Measurements from ENCODE around the gene ANAPC5.

ANAPC5 gene

DNA sequence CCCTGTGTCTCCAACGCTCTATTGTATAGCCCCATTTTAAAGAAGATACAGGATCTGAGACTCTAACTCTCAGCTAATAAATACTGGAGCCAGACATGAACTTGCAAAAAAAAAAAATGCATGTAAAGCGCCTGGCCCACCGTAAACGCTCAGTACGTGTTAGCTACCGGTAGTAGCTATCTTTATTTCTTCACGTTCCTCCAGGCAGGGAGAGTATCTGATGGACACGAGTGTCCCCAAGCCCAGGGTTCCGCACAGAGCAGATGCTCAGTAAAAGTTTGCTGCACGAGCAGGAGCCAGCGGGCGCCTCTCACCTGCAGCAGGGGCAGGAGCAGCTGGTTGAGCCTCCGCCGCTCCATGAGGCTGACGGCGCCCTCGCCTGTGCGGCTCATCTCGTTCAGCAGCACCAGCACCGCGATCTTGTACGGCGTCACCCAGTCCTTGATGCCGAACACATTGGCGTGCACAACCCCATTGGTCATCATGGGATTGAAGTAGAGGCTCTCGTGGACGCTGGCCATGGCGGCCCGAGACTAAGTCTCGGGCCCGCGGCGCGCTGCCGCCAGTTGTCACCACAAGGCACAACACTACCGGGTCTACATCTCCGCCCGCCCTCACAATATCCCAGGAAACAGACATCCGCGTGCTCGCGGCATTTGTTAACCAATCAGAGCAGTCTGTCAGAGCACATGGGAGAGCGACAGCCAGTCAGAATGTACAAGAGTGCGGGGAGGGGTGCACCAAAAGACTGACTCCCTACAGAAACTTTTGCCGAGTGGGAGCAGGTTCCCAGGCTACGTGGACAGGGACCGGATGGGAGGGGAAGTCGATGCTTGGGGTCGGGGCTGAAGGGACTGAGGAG, at the start of gene ANAPC5:
Gene ANAPC5 (minus strand): TSS at position 592 of the 862 bp plus-strand sequence. CDS start 71 bp downstream, at position 521.
- no peak for TF ChIP-seq CTCF (IDR thresholded peaks at IDR 0.05; ENCODE audit: insufficient read depth, low read length, missing control alignments)
- CTCF ChIA-PET, result interaction anchor here (1.0 to 7.9 kb wide), 9 partner anchors 12 to 316 kb away, joined by 3 to 117 read pairs (median 4); partner anchors contain the start of gene RNF34
- POLR2A ChIA-PET, result interaction anchor here (0.8 to 2.6 kb wide), 9 partner anchors 13 to 116 kb away, joined by 3 to 36 read pairs (median 3); partner anchors contain the start of gene RNF34
- H3K4me3 ChIP-seq (ENCODE audit: low read depth, low read length), result peak within 1 kb of the TSS; percentile 98
- peak; percentile 96 for DNase-seq (ENCODE audit: low read depth, low spot score)

DNA sequence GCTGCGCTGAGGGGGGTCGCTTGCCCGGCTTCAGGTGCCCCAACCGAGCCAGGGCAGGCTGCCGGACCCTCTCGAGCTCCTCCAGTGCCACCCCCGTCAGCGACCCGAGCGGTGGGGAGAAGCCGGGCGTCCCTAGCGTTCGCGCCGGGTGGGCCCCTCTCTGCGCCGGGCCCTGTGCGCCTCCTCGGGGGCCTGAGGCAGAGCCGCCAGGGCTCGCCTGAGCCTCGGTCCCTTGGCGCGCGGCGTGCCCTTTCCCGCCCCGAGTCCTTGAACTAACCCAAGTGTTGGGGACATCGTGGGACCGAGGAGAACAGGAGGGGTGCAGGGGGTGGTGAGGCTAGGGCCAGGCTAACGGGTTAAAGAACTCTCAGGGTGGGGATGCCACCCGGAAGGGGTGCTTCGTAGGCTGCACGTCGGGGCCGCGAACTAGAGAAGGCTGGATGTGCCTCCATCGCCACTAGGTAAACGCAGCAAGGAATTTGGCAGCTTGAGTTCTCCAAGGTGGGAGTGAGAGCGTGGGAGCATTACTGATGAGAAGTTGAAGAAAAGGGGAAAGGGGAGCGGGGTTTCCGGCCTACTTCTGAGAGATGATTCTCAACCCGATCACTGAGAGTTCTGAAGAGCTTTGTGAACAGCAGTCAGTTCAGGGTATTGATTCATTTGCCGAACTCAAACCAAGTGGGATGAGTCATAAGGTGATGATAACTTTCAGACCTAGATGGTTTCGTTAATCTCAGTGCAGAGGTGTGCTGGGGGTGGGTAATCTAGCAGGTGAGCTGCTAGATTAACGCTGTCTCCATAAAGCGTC, 48.3 kb upstream of the ANAPC5 start:
- no peak for DNase-seq (ENCODE audit: low read depth, low spot score)
- peak; percentile 1 for TF ChIP-seq CTCF (IDR thresholded peaks at IDR 0.05; ENCODE audit: insufficient read depth, low read length, missing control alignments)
- H3K4me3 ChIP-seq (ENCODE audit: low read depth, low read length), result peak overlapping the region; percentile 90
- POLR2A ChIA-PET, result interaction anchor here (0.5 to 3.3 kb wide), 7 partner anchors 9 to 1048 kb away, joined by 3 to 36 read pairs (median 10); partner anchors contain the start of gene ANAPC5
- CTCF ChIA-PET, result interaction anchor here (0.7 to 5.1 kb wide), 7 partner anchors 16 to 68 kb away, joined by 3 to 30 read pairs (median 6); no protein-coding TSS in a partner anchor

GRCh38 chr12:121399391-121400331, 47.5 kb upstream of the ANAPC5 start, which contains the start of gene RNF34:
TSS of gene RNF34 (plus strand) at chr12:121400118. CDS start at chr12:121400213, 95 bp downstream.
- CTCF ChIA-PET, result interaction anchor here (0.9 to 2.9 kb wide), 4 partner anchors 17 to 67 kb away, joined by 3 to 11 read pairs (median 6); no protein-coding TSS in a partner anchor
- POLR2A ChIA-PET, result interaction anchor here (0.5 to 3.3 kb wide), 9 partner anchors 8 to 1047 kb away, joined by 3 to 36 read pairs (median 4); partner anchors contain the start of gene ANAPC5
- peak; percentile 67 for DNase-seq (ENCODE audit: low read depth, low spot score)
- no peak for TF ChIP-seq CTCF (IDR thresholded peaks at IDR 0.05; ENCODE audit: insufficient read depth, low read length, missing control alignments)
- H3K4me3 ChIP-seq (ENCODE audit: low read depth, low read length), result peak within 1 kb of the TSS; percentile 90

GRCh38 chr12:121398355-121398754, 46.1 kb upstream of the ANAPC5 start:
- no peak for DNase-seq (ENCODE audit: low read depth, low spot score)
- TF ChIP-seq CTCF (IDR thresholded peaks at IDR 0.05; ENCODE audit: insufficient read depth, low read length, missing control alignments), result no peak
- CTCF ChIA-PET, result interaction anchor here (2.9 kb wide), 1 partner anchor 63 kb away, joined by 11 read pairs; no protein-coding TSS in a partner anchor
- POLR2A ChIA-PET, result interaction anchor here (3.3 kb wide), 1 partner anchor 46 kb away, joined by 36 read pairs; the partner anchor contains the start of gene ANAPC5
- H3K4me3 ChIP-seq (ENCODE audit: low read depth, low read length), result no peak overlapping the region

- no peak for DNase-seq (ENCODE audit: low read depth, low spot score)
- no peak for TF ChIP-seq CTCF (IDR thresholded peaks at IDR 0.05; ENCODE audit: insufficient read depth, low read length, missing control alignments)
- H3K4me3 ChIP-seq (ENCODE audit: low read depth, low read length), result no peak overlapping the region
- CTCF ChIA-PET, result interaction anchor here (2.9 kb wide), 1 partner anchor 63 kb away, joined by 11 read pairs; no protein-coding TSS in a partner anchor
- POLR2A ChIA-PET, result no interaction called here
Measured at GRCh38 chr12:121397521-121397920, 45.3 kb upstream of the ANAPC5 start.
